Neuronal stem cell (in vitro differentiated cells): ENCODE measurements around the gene PFN3.

Source experiments
- DNase-seq: peaks from one replicate; pipeline ENCODE4 v3.0.0-alpha.2; 2013; ENCODE audit warnings: low spot score
- H2AFZ ChIP-seq: one replicate; pipeline ENCODE4 v1.6.1; 2013; ENCODE audit warnings: mild to moderate bottlenecking, low read length, inconsistent platforms
- H2AK5ac ChIP-seq: 2 replicates; pipeline ENCODE4 v1.6.1; 2013; ENCODE audit warnings: low read depth, mild to moderate bottlenecking, inconsistent platforms, low read length, moderate library complexity, mixed read lengths
- H2BK120ac ChIP-seq: 2 replicates; pipeline ENCODE4 v1.6.1; 2013; ENCODE audit warnings: low read depth, mild to moderate bottlenecking, inconsistent platforms, low read length, moderate library complexity, mixed read lengths
- H2BK12ac ChIP-seq: one replicate; pipeline ENCODE4 v1.6.1; 2013; ENCODE audit warnings: low read length, inconsistent platforms
- H2BK15ac ChIP-seq: 2 replicates; pipeline ENCODE4 v1.6.1; 2013; ENCODE audit warnings: mild to moderate bottlenecking, low read length, inconsistent platforms, mixed read lengths
- H2BK5ac ChIP-seq: one replicate; pipeline ENCODE4 v1.6.1; 2013; ENCODE audit warnings: inconsistent platforms, mild to moderate bottlenecking, low read length, moderate library complexity
- H3K14ac ChIP-seq: one replicate; pipeline ENCODE4 v1.6.1; 2013; ENCODE audit warnings: low read length, inconsistent platforms
- H3K18ac ChIP-seq: 2 replicates; pipeline ENCODE4 v1.6.1; 2013; ENCODE audit warnings: low read length, inconsistent platforms
- H3K23ac ChIP-seq: 2 replicates; pipeline ENCODE4 v1.6.1; 2013; ENCODE audit warnings: low read depth, mild to moderate bottlenecking, mixed read lengths, low read length, inconsistent platforms; ENCODE audit not compliant: poor library complexity
- H3K27ac ChIP-seq: replicated peaks from 3 replicates; pipeline ENCODE4 v1.5.1; 2013; ENCODE audit warnings: low read length, inconsistent platforms
- H3K27me3 ChIP-seq, 3 experiments: 2 replicates each; pipeline ENCODE4 v1.6.1; 2013; ENCODE audit warnings: low read length in 3 of 3, mild to moderate bottlenecking in 2 of 3, inconsistent platforms in 1 of 3, low read depth in 1 of 3, mixed read lengths in 1 of 3, moderate library complexity in 1 of 3; ENCODE audit not compliant: control insufficient read depth in 3 of 3, insufficient read depth in 3 of 3
- H3K36me3 ChIP-seq, 2 donors: replicated peaks in 1 of 2; 2 replicates each; pipeline ENCODE4 v1.6.1; 2013; ENCODE audit warnings: low read length in 2 of 2; ENCODE audit not compliant: control insufficient read depth in 2 of 2, insufficient read depth in 2 of 2
- H3K4ac ChIP-seq: 2 replicates; pipeline ENCODE4 v1.6.1; 2013; ENCODE audit warnings: inconsistent platforms, mild to moderate bottlenecking, low read length, moderate library complexity
- H3K4me1 ChIP-seq, 2 donors: 1 replicate in 1 of 2; 2 replicates in 1 of 2; pipeline ENCODE4 v1.6.1; 2013; ENCODE audit warnings: low read length in 2 of 2, low read depth in 1 of 2; ENCODE audit not compliant: control insufficient read depth in 2 of 2, insufficient read depth in 1 of 2
- H3K4me2 ChIP-seq: one replicate; pipeline ENCODE4 v1.6.1; 2013; ENCODE audit warnings: mild to moderate bottlenecking, low read length, inconsistent platforms; ENCODE audit not compliant: insufficient read depth, poor library complexity, severe bottlenecking
- H3K4me3 ChIP-seq, 2 donors: 2 replicates each; pipeline ENCODE4 v1.5.1; 2013; ENCODE audit warnings: low read length in 2 of 2, mild to moderate bottlenecking in 2 of 2, inconsistent platforms in 1 of 2, moderate library complexity in 1 of 2
- H3K79me1 ChIP-seq: one replicate; pipeline ENCODE4 v1.6.1; 2013; ENCODE audit warnings: low read depth, mild to moderate bottlenecking, inconsistent platforms, low read length, moderate library complexity
- H3K9ac ChIP-seq: one replicate; pipeline ENCODE4 v1.6.1; 2013; ENCODE audit warnings: mild to moderate bottlenecking, low read depth, low read length, inconsistent platforms; ENCODE audit not compliant: poor library complexity
- H3K9me3 ChIP-seq, 2 donors: replicated peaks in 1 of 2; 2 replicates each; pipeline versions ENCODE3 to v1.6.1; 2013; ENCODE audit warnings: low read length in 2 of 2, mild to moderate bottlenecking in 2 of 2, inconsistent platforms in 1 of 2, low read depth in 1 of 2, mixed read lengths in 1 of 2, moderate library complexity in 1 of 2; ENCODE audit not compliant: control insufficient read depth in 2 of 2, insufficient read depth in 1 of 2
- H4K8ac ChIP-seq: one replicate; pipeline ENCODE4 v1.6.1; 2013; ENCODE audit warnings: low read depth, mild to moderate bottlenecking, inconsistent platforms, low read length, moderate library complexity
- H4K91ac ChIP-seq: one replicate; pipeline ENCODE4 v1.6.1; 2013; ENCODE audit warnings: low read length, low read depth, mild to moderate bottlenecking, inconsistent platforms; ENCODE audit not compliant: poor library complexity
- WGBS, 2 donors: extraction: QIAGEN DNeasy Blood & Tissue Kit; methylation state at CpG; one replicate each; pipeline ENCODE4 v1.1.7; 2013; ENCODE audit warnings: missing lambda C conversion rate in 2 of 2, mixed read lengths in 1 of 2; ENCODE audit not compliant: insufficient read length in 2 of 2, insufficient replicate concordance in 1 of 2; ENCODE audit errors: extremely low coverage in 2 of 2; 5-methylcytosine and 5-hydroxymethylcytosine counted together

The PFN3 gene

GRCh38 chr5:177373806-177374205 is 26.7 kb downstream of the PFN3 start:
- DNase-seq = no peak
- no peaks in the 10 kb centered on the region for H3K79me1 ChIP-seq
- no CpG with 5 or more reads among the region's 6 CpGs for WGBS, 2 donors
- H2BK120ac ChIP-seq = no peak overlapping the region
- peak overlapping the region; percentile 27 for H3K23ac ChIP-seq
- H4K8ac ChIP-seq = no peak overlapping the region
- no peak overlapping the region for H2BK5ac ChIP-seq
- H2BK12ac ChIP-seq = no peak overlapping the region
- no peaks in the 10 kb centered on the region for H3K27me3 ChIP-seq
- H3K9ac ChIP-seq = peak overlapping the region; percentile 34
- H3K4me3 ChIP-seq = no peak overlapping the region
- peak overlapping the region; percentile 27 for H3K18ac ChIP-seq
- H3K27ac ChIP-seq = no peak overlapping the region
- H3K9me3 ChIP-seq = no peaks in the 10 kb centered on the region
- H3K14ac ChIP-seq = no peak overlapping the region
- no peak overlapping the region for H2BK15ac ChIP-seq
- H2AFZ ChIP-seq = no peak overlapping the region
- H3K4ac ChIP-seq = no peak overlapping the region
- H3K36me3 ChIP-seq = peaks cover 2 to 7% of the 10 kb centered on the region in 2 donors
- no peak overlapping the region for H3K4me2 ChIP-seq
- H3K4me1 ChIP-seq = peaks cover 2 to 6% of the 10 kb centered on the region in 2 donors
- no peak overlapping the region for H4K91ac ChIP-seq
- H2AK5ac ChIP-seq = peak overlapping the region; percentile 20

GRCh38 chr5:177372910-177373309 is 27.6 kb downstream of the PFN3 start:
- Histone ChIP-seq H4K8ac (no peak overlapping the region), H3K23ac (no peak overlapping the region), H2AK5ac (no peak overlapping the region), H3K36me3 (peaks cover 2 to 7% of the 10 kb centered on the region in 2 donors), H3K18ac (no peak overlapping the region), H2BK15ac (no peak overlapping the region), H2AFZ (no peak overlapping the region), H2BK12ac (no peak overlapping the region), H3K4me2 (no peak overlapping the region), H3K9ac (peak overlapping the region; percentile 14), H2BK120ac (no peak overlapping the region), H3K9me3 (peaks cover 0 to 2% of the 10 kb centered on the region in 2 donors), H3K79me1 (no peaks in the 10 kb centered on the region), H3K4ac (no peak overlapping the region), H3K4me3 (no peak overlapping the region), H3K4me1 (peaks cover 2 to 6% of the 10 kb centered on the region in 2 donors), H3K27ac (no peak overlapping the region), H3K14ac (no peak overlapping the region), H4K91ac (no peak overlapping the region), H3K27me3 (peaks cover 0 to 8% (median 0%) of the 10 kb centered on the region in 3 experiments), H2BK5ac (no peak overlapping the region)
- WGBS, 2 donors = no CpG with 5 or more reads among the region's 6 CpGs
- DNase-seq = no peak

GRCh38 chr5:177372034-177372896 is 28.2 kb downstream of the PFN3 start:
- H4K8ac ChIP-seq = peak overlapping the region; percentile 49
- no peak overlapping the region for H3K4ac ChIP-seq
- H2BK120ac ChIP-seq = no peak overlapping the region
- H3K79me1 ChIP-seq = no peaks in the 10 kb centered on the region
- H4K91ac ChIP-seq = no peak overlapping the region
- H2BK12ac ChIP-seq = no peak overlapping the region
- H2AK5ac ChIP-seq = peak overlapping the region; percentile 82
- H3K4me2 ChIP-seq = no peak overlapping the region
- peaks cover 0 to 14% (median 0%) of the 10 kb centered on the region in 3 experiments for H3K27me3 ChIP-seq
- H2BK5ac ChIP-seq = no peak overlapping the region
- peak overlapping the region; percentile 65 for H3K18ac ChIP-seq
- H2AFZ ChIP-seq = no peak overlapping the region
- peak overlapping the region; percentile 15 for H3K9ac ChIP-seq
- H3K9me3 ChIP-seq = peaks cover 0 to 2% of the 10 kb centered on the region in 2 donors
- peak overlapping the region; percentile 82 for H2BK15ac ChIP-seq
- peaks cover 2 to 7% of the 10 kb centered on the region in 2 donors for H3K36me3 ChIP-seq
- H3K4me3 ChIP-seq = peak overlapping the region in 1 of 2 donors; percentile 7
- peak overlapping the region; percentile 47 for H3K23ac ChIP-seq
- peaks cover 4 to 11% of the 10 kb centered on the region in 2 donors for H3K4me1 ChIP-seq
- DNase-seq = no peak
- no CpG with 5 or more reads among the region's 12 CpGs for WGBS, 2 donors
- H3K14ac ChIP-seq = no peak overlapping the region
- no peak overlapping the region for H3K27ac ChIP-seq
